ENCODE measurements around the gene LILRA1.
A peak's percentile ranks its signal among the peaks of the same experiment; 100 is the strongest.
"Not testable (repeated sequence)": the region's sequence is repeated elsewhere in the genome, so short reads cannot be mapped to it uniquely, and the experiment has no call there.

LILRA1 gene

DNA sequence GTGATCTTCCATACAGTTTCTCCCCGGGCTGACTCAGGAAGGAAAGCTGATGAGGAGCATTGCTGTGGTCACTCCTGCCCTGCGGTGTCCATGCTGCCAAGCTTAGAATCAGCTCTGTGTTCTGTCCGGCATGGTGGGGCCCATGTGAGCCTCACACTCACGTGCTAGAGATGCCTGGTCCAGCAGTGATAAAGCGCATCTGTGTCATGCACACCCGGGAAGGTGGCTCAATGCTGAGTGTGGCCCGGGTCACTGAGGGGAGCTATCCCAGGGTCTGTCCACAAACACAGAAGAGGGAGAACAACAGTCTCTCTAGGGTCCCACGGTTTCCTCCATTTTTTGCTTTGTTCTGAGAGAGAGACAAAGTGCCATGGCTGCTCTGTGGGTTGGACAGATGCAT, 33.3 kb downstream of the LILRA1 start:
- Histone ChIP-seq H3K27ac (replicated peaks) (no peak overlapping the region), H3K27me3 (ENCODE audit: insufficient read depth, poor library complexity, severe bottlenecking) (no peaks in the 10 kb centered on the region), H3K4me3 (replicated peaks; ENCODE audit: insufficient read depth, low read length) (no peak overlapping the region)
- no peak for DNase-seq (ENCODE audit: low read depth in 1 of 2, low spot score in 1 of 2)
- TF ChIP-seq GABPA (IDR thresholded peaks at IDR 0.05; ENCODE audit: low read depth) (no peak), SPI1 (IDR thresholded peaks at IDR 0.05; ENCODE audit: borderline replicate concordance, low read depth) (no peak), POLR2AphosphoS5 (IDR thresholded peaks at IDR 0.05; ENCODE audit: low read depth) (no peak)
- TF ChIP-seq, protein P1, sequence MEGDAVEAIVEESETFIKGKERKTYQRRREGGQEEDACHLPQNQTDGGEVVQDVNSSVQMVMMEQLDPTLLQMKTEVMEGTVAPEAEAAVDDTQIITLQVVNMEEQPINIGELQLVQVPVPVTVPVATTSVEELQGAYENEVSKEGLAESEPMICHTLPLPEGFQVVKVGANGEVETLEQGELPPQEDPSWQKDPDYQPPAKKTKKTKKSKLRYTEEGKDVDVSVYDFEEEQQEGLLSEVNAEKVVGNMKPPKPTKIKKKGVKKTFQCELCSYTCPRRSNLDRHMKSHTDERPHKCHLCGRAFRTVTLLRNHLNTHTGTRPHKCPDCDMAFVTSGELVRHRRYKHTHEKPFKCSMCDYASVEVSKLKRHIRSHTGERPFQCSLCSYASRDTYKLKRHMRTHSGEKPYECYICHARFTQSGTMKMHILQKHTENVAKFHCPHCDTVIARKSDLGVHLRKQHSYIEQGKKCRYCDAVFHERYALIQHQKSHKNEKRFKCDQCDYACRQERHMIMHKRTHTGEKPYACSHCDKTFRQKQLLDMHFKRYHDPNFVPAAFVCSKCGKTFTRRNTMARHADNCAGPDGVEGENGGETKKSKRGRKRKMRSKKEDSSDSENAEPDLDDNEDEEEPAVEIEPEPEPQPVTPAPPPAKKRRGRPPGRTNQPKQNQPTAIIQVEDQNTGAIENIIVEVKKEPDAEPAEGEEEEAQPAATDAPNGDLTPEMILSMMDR (IDR thresholded peaks at IDR 0.05; ENCODE audit: insufficient read depth, low read length): no peak
- TF ChIP-seq, protein P2, sequence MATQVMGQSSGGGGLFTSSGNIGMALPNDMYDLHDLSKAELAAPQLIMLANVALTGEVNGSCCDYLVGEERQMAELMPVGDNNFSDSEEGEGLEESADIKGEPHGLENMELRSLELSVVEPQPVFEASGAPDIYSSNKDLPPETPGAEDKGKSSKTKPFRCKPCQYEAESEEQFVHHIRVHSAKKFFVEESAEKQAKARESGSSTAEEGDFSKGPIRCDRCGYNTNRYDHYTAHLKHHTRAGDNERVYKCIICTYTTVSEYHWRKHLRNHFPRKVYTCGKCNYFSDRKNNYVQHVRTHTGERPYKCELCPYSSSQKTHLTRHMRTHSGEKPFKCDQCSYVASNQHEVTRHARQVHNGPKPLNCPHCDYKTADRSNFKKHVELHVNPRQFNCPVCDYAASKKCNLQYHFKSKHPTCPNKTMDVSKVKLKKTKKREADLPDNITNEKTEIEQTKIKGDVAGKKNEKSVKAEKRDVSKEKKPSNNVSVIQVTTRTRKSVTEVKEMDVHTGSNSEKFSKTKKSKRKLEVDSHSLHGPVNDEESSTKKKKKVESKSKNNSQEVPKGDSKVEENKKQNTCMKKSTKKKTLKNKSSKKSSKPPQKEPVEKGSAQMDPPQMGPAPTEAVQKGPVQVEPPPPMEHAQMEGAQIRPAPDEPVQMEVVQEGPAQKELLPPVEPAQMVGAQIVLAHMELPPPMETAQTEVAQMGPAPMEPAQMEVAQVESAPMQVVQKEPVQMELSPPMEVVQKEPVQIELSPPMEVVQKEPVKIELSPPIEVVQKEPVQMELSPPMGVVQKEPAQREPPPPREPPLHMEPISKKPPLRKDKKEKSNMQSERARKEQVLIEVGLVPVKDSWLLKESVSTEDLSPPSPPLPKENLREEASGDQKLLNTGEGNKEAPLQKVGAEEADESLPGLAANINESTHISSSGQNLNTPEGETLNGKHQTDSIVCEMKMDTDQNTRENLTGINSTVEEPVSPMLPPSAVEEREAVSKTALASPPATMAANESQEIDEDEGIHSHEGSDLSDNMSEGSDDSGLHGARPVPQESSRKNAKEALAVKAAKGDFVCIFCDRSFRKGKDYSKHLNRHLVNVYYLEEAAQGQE (IDR thresholded peaks at IDR 0.05; ENCODE audit: insufficient replicate concordance, low read depth): no peak

DNA sequence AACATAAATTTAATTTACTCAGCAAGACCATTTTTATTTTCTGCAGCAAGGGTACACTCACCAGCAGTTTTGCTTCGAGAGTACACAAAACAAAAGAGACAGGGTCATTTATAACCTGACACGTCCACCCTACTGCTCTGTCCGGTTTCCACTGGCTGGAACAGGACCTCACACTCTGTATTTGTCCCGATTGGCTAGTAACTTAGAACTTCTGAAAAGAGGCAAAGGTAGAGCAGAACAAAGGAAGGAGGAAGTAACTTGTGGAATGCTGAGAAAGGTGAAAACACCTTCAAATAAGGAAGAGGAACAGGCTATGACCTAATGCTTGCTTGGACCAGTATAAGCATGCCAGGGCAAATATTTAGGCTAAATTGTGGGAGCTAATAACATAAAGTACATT, 34.5 kb downstream of the LILRA1 start:
- H3K27ac ChIP-seq (replicated peaks): not testable (repeated sequence)

DNA sequence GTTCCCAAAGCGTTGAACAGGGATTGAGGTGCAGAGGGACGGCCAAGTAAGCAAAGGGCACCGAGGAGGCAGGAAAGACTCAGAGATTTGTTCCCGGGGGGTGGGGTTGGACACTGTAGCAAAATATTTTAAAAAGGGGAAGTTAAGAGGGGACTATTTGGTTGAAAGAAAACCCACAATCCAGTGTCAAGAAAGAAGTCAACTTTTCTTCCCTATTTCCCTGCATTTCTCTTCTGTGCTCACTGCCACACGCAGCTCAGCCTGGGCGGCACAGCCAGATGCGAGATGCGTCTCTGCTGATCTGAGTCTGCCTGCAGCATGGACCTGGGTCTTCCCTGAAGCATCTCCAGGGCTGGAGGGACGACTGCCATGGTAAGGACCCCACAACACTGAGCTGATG, 36.8 kb downstream of the LILRA1 start, which contains the start of gene LILRB1:
Gene LILRB1, plus strand, starts transcription at position 223 of the 400 bp plus-strand sequence. CDS start 590 bp downstream, outside the sequence.
- not testable (repeated sequence) for H3K27me3 ChIP-seq (ENCODE audit: insufficient read depth, poor library complexity, severe bottlenecking); H3K27ac ChIP-seq (replicated peaks)
- DNase-seq (ENCODE audit: low read depth in 1 of 2, low spot score in 1 of 2): peak in 1 of 2 experiments; percentile 65
- peak; percentile 8; the same call in 1 of the 2 replicates for TF ChIP-seq SPI1 (IDR thresholded peaks at IDR 0.05; ENCODE audit: borderline replicate concordance, low read depth)
- H3K4me3 ChIP-seq (replicated peaks; ENCODE audit: insufficient read depth, low read length): peak within 1 kb of the TSS; percentile 44

More for the DNA sequence above, 34.5 kb downstream of the LILRA1 start:
- not testable (repeated sequence) for H3K27me3 ChIP-seq (ENCODE audit: insufficient read depth, poor library complexity, severe bottlenecking); H3K4me3 ChIP-seq (replicated peaks; ENCODE audit: insufficient read depth, low read length); DNase-seq (ENCODE audit: low read depth in 1 of 2, low spot score in 1 of 2)

DNA sequence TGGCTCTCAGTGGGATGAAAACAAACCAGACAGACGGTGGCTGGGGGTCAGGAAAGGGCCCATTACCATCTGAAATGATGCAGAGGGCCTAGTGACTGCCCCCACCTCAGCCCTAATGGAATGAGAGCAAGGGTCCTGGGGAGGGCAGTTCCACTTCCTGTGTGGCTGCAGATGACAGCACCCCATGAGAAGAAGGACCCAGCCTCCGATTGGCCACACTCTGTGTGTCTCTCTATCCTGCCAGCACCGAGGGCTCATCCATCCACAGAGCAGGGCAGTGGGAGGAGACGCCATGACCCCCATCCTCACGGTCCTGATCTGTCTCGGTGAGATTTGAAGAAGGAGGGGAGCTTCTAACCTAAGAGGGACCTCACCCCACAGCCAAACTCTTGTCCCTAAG, 37.4 kb downstream of the LILRA1 start:
- Histone ChIP-seq H3K27me3 (ENCODE audit: insufficient read depth, poor library complexity, severe bottlenecking) (no peaks in the 10 kb centered on the region), H3K27ac (replicated peaks) (no peak overlapping the region), H3K4me3 (replicated peaks; ENCODE audit: insufficient read depth, low read length) (peak overlapping the region; percentile 44)
- TF ChIP-seq, protein P1 (IDR thresholded peaks at IDR 0.05; ENCODE audit: insufficient read depth, low read length): no peak
- TF ChIP-seq POLR2AphosphoS5 (IDR thresholded peaks at IDR 0.05; ENCODE audit: low read depth) (no peak), SPI1 (IDR thresholded peaks at IDR 0.05; ENCODE audit: borderline replicate concordance, low read depth) (no peak), GABPA (IDR thresholded peaks at IDR 0.05; ENCODE audit: low read depth) (no peak)
- TF ChIP-seq, protein P2 (IDR thresholded peaks at IDR 0.05; ENCODE audit: insufficient replicate concordance, low read depth): no peak
- no peak for DNase-seq (ENCODE audit: low read depth in 1 of 2, low spot score in 1 of 2)

DNA sequence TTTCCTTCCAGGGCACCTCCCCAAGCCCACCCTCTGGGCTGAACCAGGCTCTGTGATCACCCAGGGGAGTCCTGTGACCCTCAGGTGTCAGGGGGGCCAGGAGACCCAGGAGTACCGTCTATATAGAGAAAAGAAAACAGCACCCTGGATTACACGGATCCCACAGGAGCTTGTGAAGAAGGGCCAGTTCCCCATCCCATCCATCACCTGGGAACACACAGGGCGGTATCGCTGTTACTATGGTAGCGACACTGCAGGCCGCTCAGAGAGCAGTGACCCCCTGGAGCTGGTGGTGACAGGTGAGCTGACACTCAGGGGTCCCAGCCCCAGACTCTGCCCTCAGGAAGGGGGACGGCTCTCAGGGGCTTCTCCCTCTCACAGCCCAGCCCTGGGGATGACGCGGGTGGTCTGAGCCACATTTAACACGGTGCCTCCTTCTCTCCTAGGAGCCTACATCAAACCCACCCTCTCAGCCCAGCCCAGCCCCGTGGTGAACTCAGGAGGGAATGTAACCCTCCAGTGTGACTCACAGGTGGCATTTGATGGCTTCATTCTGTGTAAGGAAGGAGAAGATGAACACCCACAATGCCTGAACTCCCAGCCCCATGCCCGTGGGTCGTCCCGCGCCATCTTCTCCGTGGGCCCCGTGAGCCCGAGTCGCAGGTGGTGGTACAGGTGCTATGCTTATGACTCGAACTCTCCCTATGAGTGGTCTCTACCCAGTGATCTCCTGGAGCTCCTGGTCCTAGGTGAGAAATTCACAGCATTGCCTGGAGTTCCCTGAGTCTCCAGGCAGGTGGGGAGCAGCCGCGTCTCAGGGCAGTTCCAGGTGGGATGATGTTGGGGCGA, 38.3 kb downstream of the LILRA1 start:
- not testable (repeated sequence) for DNase-seq (ENCODE audit: low read depth in 1 of 2, low spot score in 1 of 2); H3K4me3 ChIP-seq (replicated peaks; ENCODE audit: insufficient read depth, low read length)

DNA sequence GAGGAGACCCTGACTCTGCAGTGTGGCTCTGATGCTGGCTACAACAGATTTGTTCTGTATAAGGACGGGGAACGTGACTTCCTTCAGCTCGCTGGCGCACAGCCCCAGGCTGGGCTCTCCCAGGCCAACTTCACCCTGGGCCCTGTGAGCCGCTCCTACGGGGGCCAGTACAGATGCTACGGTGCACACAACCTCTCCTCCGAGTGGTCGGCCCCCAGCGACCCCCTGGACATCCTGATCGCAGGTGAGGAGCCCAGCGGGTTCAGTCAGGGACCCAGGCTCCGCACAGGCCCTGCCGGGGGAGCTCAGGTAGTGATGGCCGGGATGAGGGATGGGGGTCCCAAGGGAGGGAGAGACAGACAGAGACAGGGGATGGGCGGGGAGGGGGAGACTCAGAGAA, 39.1 kb downstream of the LILRA1 start:
- H3K4me3 ChIP-seq (replicated peaks; ENCODE audit: insufficient read depth, low read length); DNase-seq (ENCODE audit: low read depth in 1 of 2, low spot score in 1 of 2); H3K27me3 ChIP-seq (ENCODE audit: insufficient read depth, poor library complexity, severe bottlenecking); H3K27ac ChIP-seq (replicated peaks): not testable (repeated sequence)

More for the DNA sequence above, 38.3 kb downstream of the LILRA1 start:
- not testable (repeated sequence) for H3K27me3 ChIP-seq (ENCODE audit: insufficient read depth, poor library complexity, severe bottlenecking); H3K27ac ChIP-seq (replicated peaks)

Data from HL-60 (cell line).